ENCODE data around the gene PNPLA7.
"Not testable (repeated sequence)": the region's sequence is repeated elsewhere in the genome, so short reads cannot be mapped to it uniquely, and the experiment has no call there.

The PNPLA7 gene

GRCh38 chr9:137513801-137514570 lies 36.2 kb downstream of the PNPLA7 start:
- not testable (repeated sequence) for DNase-seq, ATAC-seq

- DNase-seq, ATAC-seq: not testable (repeated sequence)
Measured at GRCh38 chr9:137513136-137513535, 37.1 kb downstream of the PNPLA7 start.

- DNase-seq (no peak), ATAC-seq (no peak)
Measured at GRCh38 chr9:137511758-137512463, 38.3 kb downstream of the PNPLA7 start.

- ATAC-seq, DNase-seq: not testable (repeated sequence)
Measured at GRCh38 chr9:137511126-137511525, 39.1 kb downstream of the PNPLA7 start.

GRCh38 chr9:137509198-137509597 lies 41.0 kb downstream of the PNPLA7 start:
- DNase-seq (no peak), ATAC-seq (no peak)

GRCh38 chr9:137506702-137507171 lies 43.5 kb downstream of the PNPLA7 start:
- DNase-seq, result no peak
- ATAC-seq, result no peak

- ATAC-seq (no peak), DNase-seq (no peak)
Measured at GRCh38 chr9:137506274-137506673, 43.9 kb downstream of the PNPLA7 start.

DNA sequence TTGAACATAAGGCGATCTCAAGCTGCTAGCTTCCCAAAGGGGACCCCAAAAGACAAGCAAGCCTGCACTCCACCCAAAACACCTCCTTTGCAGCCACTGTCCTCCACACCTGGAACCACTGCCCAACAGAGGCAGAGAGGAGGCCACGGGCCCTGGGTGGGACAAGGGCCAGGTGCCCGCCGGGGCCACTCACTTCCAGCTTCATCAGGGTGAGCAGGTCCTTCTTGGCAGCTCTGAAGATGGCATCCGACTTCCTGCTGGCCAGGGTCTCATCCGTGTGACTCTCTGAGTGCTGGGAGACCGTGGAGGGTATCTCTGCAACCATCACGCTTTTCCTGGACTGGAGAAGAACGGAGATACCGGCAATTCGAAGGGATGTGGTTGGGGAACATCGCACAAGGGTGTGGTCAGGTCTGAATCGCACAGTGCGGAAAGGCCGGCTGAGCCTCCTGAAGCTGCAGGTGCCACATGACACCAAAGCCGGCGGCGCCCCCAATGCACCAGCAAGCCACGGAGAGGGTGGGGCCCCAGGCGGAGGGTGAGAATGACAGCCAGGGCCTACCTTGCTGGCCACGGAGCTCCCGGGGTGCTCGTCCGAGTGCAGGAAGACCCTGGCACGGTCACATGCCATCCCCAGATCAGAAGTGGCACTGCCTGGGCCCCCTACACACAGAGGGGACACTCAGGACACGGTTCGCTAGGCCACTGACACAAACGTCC lies 44.6 kb downstream of the PNPLA7 start:
- DNase-seq (no peak), ATAC-seq (no peak)

- no peak for ATAC-seq
Measured at GRCh38 chr9:137504432-137504777, 45.8 kb downstream of the PNPLA7 start.

GRCh38 chr9:137502008-137502911 lies 47.9 kb downstream of the PNPLA7 start:
- DNase-seq (no peak), ATAC-seq (no peak)

More at GRCh38 chr9:137504432-137504777, 45.8 kb downstream of the PNPLA7 start:
- no peak for DNase-seq

DNA sequence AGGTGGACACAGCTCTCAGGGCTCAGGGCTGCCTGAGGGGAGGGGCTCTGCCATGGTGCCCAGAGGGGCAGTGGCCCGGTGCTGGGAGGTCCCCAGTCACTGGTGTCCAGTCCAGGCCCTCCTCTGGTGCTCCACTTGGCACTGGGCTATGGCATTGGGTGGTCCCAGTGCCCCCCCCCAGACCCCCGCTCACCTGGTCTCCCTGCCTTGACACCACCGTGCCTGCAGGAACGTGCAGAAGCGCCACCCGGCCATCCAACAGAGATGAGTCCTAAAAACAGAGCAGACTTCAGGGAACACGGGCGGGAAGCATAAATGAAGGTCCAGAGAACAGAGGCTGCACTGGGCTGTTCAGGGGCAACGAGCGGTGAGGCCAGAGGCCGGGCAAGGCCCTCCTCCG lies 48.7 kb downstream of the PNPLA7 start:
- no peak for DNase-seq
- no peak for ATAC-seq

DNA sequence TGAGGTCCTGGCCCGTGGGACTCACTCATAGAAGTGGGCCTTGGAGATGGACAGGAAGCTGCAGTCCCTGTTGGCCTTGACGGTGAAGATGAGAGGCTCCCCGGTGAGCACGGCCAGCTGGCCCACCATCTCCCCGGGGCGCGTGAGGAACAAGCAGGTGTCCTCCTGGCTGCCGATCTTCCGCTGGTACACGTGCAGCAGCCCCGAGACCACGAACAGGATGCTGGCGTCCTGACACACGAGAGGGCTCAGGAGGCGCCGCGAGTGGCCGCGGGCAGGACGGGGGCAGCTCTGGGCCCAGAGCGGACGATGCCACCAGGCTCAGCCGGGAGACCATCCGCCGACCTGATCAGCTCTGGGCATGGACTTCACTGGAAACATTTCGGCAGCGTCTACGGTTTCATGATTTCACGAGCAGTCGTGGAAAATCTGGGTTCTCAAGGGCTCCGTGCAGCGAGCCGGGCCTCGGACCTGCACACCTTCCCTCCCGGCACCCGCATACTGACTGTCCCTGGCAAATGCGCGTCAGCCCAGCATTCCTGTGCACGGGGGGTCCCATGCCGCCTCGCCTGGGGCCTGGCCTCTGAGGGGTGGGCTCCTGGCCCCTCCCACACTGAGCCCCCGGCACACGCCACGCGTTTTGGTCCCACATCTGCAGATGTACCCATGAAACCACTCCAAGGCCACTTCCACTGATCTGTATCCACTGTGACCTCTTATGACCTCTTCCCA lies 49.4 kb downstream of the PNPLA7 start:
- DNase-seq (no peak), ATAC-seq (no peak)

DNA sequence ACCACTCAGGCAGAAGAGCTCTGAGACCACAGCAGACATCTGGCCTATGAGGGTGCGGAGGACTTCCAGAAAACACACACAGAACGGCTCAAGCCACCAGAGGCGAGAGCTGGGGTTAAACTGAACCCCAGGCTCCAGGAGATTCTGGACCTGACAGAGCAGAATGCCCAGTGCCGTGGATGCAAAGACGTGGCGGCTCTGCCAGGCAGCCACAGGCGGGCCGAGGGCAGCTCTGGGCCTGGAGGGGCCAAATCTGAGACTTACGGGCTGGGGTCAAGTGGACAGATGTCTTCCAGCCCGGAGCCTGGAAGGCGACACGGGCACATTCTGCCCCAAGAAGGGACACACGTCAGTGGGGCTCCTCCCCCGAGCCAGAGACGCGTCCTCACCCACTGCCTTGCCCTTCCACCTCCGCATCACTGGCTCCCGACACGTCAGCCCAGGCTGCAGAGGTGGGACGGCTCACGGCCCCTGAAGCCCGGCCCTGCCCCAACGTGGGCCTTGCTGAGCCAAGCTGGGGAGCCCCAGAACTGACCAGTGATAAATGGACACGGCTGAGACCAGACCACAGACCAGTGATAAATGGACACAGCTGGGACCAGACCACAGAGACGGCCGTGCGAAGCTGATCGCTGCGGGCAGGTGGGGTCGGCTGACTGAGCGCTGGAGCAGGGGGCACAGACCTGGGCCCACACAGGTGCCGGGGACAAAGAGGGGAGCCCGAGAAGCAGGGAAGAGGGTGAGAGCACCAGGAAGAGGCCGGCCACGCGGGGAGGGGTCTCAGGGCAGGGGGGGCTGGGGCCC lies 50.1 kb downstream of the PNPLA7 start:
- ATAC-seq, result no peak
- DNase-seq, result no peak

GRCh38 chr9:137499416-137499815 lies 50.8 kb downstream of the PNPLA7 start:
- ATAC-seq, result no peak
- no peak for DNase-seq

DNA sequence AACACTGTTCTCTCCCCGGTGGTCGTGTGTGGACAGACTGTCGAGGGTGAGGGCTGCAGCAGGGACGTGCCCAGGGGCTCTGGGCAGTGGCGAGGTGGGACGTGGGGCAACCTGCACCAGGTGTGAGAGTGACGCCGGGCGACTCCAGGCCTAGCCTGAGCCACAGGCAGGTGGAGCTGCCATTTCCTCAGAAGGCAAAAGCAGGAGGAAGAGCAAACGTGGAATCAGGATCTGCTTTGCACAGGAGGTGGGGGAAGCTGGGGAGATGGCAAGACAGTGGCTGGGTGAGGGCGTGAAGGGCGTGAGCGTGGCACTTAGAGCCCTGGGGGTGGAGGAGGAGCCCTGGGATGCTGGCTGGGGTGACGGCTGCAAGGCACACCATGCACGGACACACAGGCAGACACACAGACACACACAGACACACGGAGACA lies 51.5 kb downstream of the PNPLA7 start:
- ATAC-seq, result no peak
- no peak for DNase-seq

DNA sequence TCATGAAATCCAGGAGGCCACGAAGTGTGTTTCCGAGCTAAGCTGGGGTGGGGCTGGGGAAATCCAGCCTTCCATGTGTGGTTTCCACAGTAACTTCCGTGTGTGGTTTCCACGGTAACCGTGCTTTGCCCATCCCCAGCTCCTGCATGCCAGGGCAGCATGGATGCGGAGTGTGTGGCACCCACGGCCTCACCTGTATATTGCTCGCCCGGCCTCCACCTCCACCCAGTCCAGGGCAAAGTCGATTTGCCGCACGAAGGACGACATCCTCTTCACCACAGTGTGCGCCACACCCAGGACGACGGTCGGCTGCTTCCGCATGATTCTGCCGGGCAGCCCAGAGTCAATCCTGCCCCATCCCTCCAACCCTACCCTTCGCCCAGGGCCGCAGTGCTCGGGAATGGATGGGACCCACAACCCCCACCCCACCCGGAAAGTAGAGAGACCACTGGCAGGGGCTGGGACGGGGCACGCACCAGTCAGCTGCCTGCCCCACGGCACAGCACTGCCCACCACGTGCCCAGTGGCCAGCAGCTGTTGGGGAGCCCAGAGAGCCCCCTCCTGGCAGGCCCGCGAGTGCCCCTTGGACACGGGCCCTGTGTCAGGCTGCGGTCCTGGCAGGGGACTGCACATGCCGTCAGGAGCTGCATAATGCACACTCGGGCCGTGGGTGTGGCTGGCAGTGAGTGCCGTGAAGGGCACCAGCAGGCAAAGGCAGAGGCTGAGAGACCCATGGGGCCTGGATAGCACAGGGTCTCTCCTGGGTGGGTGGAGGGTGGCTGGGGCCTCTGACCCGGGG lies 52.1 kb downstream of the PNPLA7 start:
- ATAC-seq (no peak), DNase-seq (no peak)

DNA sequence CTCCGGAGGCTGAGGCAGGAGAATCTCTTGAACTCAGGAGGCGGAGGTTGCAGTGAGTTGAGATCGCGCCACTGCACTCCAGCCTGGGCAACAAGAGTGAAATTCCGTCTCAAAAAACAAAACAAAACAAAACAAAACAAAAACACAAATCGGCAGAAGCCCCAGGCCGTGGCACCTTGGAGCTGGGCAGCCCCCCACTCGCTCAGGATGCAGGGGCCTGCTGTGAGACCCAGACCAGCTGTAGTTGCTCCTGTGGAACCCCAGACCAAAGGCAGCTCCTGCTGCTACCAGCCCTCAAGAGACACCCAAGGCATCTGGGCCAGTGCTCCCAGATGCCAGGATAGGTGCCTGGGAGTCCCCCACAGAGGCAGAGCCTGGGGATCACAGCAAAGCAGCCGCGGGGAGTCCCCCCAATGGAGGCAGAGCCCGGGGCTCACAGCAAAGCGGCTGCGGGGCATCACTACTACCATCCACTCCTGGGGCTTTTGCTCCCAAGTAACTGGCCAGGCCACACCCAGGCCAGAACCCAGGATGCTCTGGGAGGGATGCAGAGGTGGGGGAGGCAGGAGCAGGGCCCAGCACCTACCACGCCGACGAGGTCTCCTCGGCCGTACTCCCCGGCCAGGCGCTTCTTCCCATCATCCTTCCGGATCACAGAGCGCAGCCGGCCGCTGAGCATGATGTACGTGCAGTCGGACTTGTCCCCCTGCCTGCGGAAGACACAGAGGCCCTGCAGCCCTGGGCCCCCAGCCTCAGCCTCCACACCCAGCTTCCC lies 53.4 kb downstream of the PNPLA7 start:
- ATAC-seq (no peak), DNase-seq (no peak)

DNA sequence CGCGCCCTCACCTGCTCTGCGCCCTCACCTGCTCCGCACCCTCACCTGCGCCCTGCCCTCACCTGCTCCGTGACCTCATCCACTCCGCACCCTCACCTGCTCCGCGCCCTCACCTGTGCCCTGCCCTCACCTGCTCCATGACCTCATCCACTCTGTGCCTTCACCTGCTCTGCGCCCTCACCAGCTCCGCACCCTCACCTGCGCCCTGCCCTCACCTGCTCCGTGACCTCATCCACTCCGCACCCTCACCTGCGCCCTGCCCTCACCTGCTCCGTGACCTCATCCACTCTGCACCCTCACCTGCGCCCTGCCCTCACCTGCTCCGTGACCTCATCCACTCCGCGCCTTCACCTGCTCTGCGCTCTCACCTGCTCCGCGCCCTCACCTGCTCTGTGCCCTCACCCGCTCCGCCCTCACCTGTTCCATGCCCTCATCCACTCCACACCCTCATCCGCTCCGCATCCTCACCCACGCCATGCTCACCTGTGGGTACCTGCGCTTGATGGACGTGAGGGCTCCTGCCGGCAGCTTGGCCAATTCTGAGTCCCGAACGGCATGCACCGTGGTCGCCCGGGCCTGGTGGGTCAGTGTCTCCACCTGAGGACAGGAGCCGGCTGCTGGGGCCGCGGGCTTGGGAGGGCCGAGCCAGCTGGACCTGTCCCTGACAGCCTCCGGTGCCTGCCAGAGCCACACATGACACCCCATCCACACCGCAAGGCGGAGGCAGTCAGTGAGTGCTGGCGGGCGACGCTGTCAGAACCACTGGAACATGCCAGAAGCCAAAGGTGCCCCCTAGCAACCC lies 55.5 kb downstream of the PNPLA7 start:
- no peak for ATAC-seq
- DNase-seq, result no peak
